H1 (cell line): ENCODE measurements around the gene OLFML2B. TPM values are rescaled to one million over a fixed set of nuclear protein-coding genes. Genes with fewer than 3 reads are reported as not detected.

ENCODE experiments used
- CTCF ChIA-PET: fragments of 300-600 bp; sonication (Branson Sonifier 250); formaldehyde crosslinking; loops from one replicate; lab custom pipeline; 2021; ENCODE audit not compliant: partially characterized antibody; lab: Charles Lee
- POLR2A ChIA-PET: fragments of 300-600 bp; sonication (Branson Sonifier 250); formaldehyde crosslinking; loops from one replicate; lab custom pipeline; 2021; ENCODE audit warnings: inconsistent platforms; ENCODE audit not compliant: partially characterized antibody; lab: Charles Lee
- DNase-seq, 2 experiments: peaks; one replicate each; pipeline versions ENCODE4 v3.0.0 to v3.0.0-alpha.2; 2010 to 2022; ENCODE audit warnings: low spot score in 2 of 2, low read depth in 1 of 2, mixed read lengths in 1 of 2
- FAIRE-seq: peaks from 2 replicates; lab custom pipeline; 2011; peaks lifted over from hg19 to GRCh38; lab: Jason Lieb, UNC
- H2AFZ ChIP-seq: 2 replicates; pipeline ENCODE4 v1.8.1; 2012; ENCODE audit warnings: low read length, inconsistent platforms
- H2AK5ac ChIP-seq: 2 replicates; pipeline ENCODE4 v1.6.1; 2013; ENCODE audit warnings: low read depth, low read length
- H2BK120ac ChIP-seq: replicated peaks from 2 replicates; pipeline ENCODE3; 2013; ENCODE audit warnings: low read depth, low read length, inconsistent platforms
- H2BK12ac ChIP-seq: 2 replicates; pipeline ENCODE4 v1.6.1; 2013; ENCODE audit warnings: low read depth, low read length
- H2BK15ac ChIP-seq: 2 replicates; pipeline ENCODE4 v1.6.1; 2013; ENCODE audit warnings: low read length
- H2BK20ac ChIP-seq: 2 replicates; pipeline ENCODE4 v1.6.1; 2013; ENCODE audit warnings: low read length
- H2BK5ac ChIP-seq: 2 replicates; pipeline ENCODE4 v1.6.1; 2013; ENCODE audit warnings: low read depth, low read length
- H3K14ac ChIP-seq: 2 replicates; pipeline ENCODE4 v1.6.1; 2013; ENCODE audit warnings: inconsistent platforms; ENCODE audit not compliant: insufficient read length
- H3K18ac ChIP-seq: 2 replicates; pipeline ENCODE4 v1.6.1; 2013; ENCODE audit warnings: low read length; ENCODE audit errors: extremely low read depth
- H3K23ac ChIP-seq: 2 replicates; pipeline ENCODE4 v1.6.1; 2013; ENCODE audit warnings: inconsistent platforms; ENCODE audit not compliant: insufficient read length
- H3K23me2 ChIP-seq: 2 replicates; pipeline ENCODE4 v1.6.1; 2013; ENCODE audit warnings: low read depth, low read length
- H3K27ac ChIP-seq: 2 replicates; pipeline ENCODE4 v1.6.1; 2011; ENCODE audit warnings: low read depth, low read length, inconsistent platforms
- H3K27me3 ChIP-seq, 4 experiments: replicated peaks in 1 of 4; 1 replicate in 1 of 4; 2 replicates in 3 of 4; pipeline versions ENCODE4 v1.6.1 to v1.8.1; 2011 to 2013; ENCODE audit warnings: low read length in 3 of 4, mild to moderate bottlenecking in 3 of 4, inconsistent platforms in 2 of 4, mixed read lengths in 2 of 4, moderate library complexity in 1 of 4; ENCODE audit not compliant: control insufficient read depth in 3 of 4, insufficient read depth in 3 of 4; ENCODE audit errors: extremely low read depth in 1 of 4
- H3K36me3 ChIP-seq, 4 experiments: 2 replicates each; pipeline versions ENCODE4 v1.6.1 to v1.8.1; 2011 to 2013; ENCODE audit warnings: mild to moderate bottlenecking in 4 of 4, low read length in 3 of 4, moderate library complexity in 2 of 4, control low read depth in 1 of 4, inconsistent platforms in 1 of 4; ENCODE audit not compliant: insufficient read depth in 4 of 4, control insufficient read depth in 2 of 4
- H3K4ac ChIP-seq: replicated peaks from 2 replicates; pipeline ENCODE3; 2013; ENCODE audit warnings: low read length, low read depth, mixed read lengths, inconsistent platforms; ENCODE audit not compliant: insufficient read length
- H3K4me1 ChIP-seq, 4 experiments: replicated peaks in 1 of 4; 1 replicate in 1 of 4; 2 replicates in 3 of 4; pipeline versions ENCODE4 v1.6.1 to v1.8.1; 2011 to 2013; ENCODE audit warnings: low read length in 3 of 4, inconsistent platforms in 2 of 4, mixed read lengths in 1 of 4; ENCODE audit not compliant: insufficient read depth in 4 of 4, control insufficient read depth in 3 of 4
- H3K4me2 ChIP-seq, 2 experiments: 2 replicates each; pipeline versions ENCODE4 v1.6.1 to v1.8.1; 2011 to 2013; ENCODE audit warnings: low read depth in 2 of 2, low read length in 2 of 2, control low read depth in 1 of 2, inconsistent platforms in 1 of 2, mild to moderate bottlenecking in 1 of 2; ENCODE audit not compliant: insufficient read depth in 1 of 2
- H3K4me3 ChIP-seq, 4 experiments: fragments of 200-600, 300-600 bp in 1 of 4; sonication (generic), shearing (Covaris generic), sonication (Bioruptor Twin) in 1 of 4; 2 replicates each; pipeline versions ENCODE4 v1.5.1 to v1.8.1; 2011 to 2016; ENCODE audit warnings: low read length in 4 of 4, low read depth in 3 of 4, control low read depth in 2 of 4, inconsistent platforms in 2 of 4, mild to moderate bottlenecking in 2 of 4, mixed read lengths in 1 of 4, moderate library complexity in 1 of 4; ENCODE audit not compliant: insufficient read depth in 2 of 4; ENCODE audit errors: extremely low read depth in 1 of 4
- H3K56ac ChIP-seq: replicated peaks from 2 replicates; pipeline ENCODE3; 2013; ENCODE audit warnings: low read depth, mild to moderate bottlenecking, mixed read lengths, low read length, inconsistent platforms; ENCODE audit not compliant: insufficient read length
- H3K79me1 ChIP-seq: 2 replicates; pipeline ENCODE4 v1.6.1; 2013; ENCODE audit warnings: low read depth, low read length, control low read depth
- H3K79me2 ChIP-seq, 2 experiments: 2 replicates each; pipeline versions ENCODE4 v1.6.1 to v1.8.1; 2012 to 2013; ENCODE audit warnings: low read length in 2 of 2, mild to moderate bottlenecking in 2 of 2, inconsistent platforms in 1 of 2; ENCODE audit not compliant: insufficient read depth in 2 of 2, control insufficient read depth in 1 of 2
- H3K9ac ChIP-seq, 4 experiments: replicated peaks in 1 of 4; 1 replicate in 1 of 4; 2 replicates in 3 of 4; pipeline versions ENCODE4 v1.6.1 to v1.8.1; 2011 to 2013; ENCODE audit warnings: low read depth in 3 of 4, low read length in 3 of 4, control low read depth in 2 of 4, mild to moderate bottlenecking in 2 of 4, moderate library complexity in 2 of 4, inconsistent platforms in 1 of 4; ENCODE audit errors: extremely low read depth in 1 of 4
- H3K9me3 ChIP-seq, 2 experiments: 2 replicates each; pipeline versions ENCODE4 v1.6.1 to v1.8.1; 2012 to 2013; ENCODE audit warnings: mild to moderate bottlenecking in 2 of 2, moderate library complexity in 2 of 2, control low read depth in 1 of 2, inconsistent platforms in 1 of 2, low read depth in 1 of 2, low read length in 1 of 2, mixed read lengths in 1 of 2; ENCODE audit not compliant: insufficient read depth in 2 of 2
- H4K20me1 ChIP-seq, 2 experiments: replicated peaks in 1 of 2; 2 replicates each; pipeline versions ENCODE3 to v1.8.1; 2011 to 2013; ENCODE audit warnings: inconsistent platforms in 2 of 2, low read length in 2 of 2, mild to moderate bottlenecking in 1 of 2; ENCODE audit not compliant: insufficient read depth in 2 of 2, control insufficient read depth in 1 of 2
- H4K5ac ChIP-seq: 2 replicates; pipeline ENCODE4 v1.6.1; 2013; ENCODE audit warnings: low read length, low read depth, mixed read lengths, inconsistent platforms; ENCODE audit not compliant: insufficient read length
- H4K8ac ChIP-seq: 2 replicates; pipeline ENCODE4 v1.8.0; 2013; ENCODE audit warnings: mild to moderate bottlenecking, moderate library complexity, low read length, inconsistent platforms; ENCODE audit not compliant: insufficient read depth; ENCODE audit errors: extremely low read depth
- H4K91ac ChIP-seq: replicated peaks from 2 replicates; pipeline ENCODE3; 2013; ENCODE audit warnings: low read length, mixed read lengths, inconsistent platforms; ENCODE audit not compliant: insufficient read length
- CTBP2 ChIP-seq: IDR thresholded peaks from 2 replicates; pipeline ENCODE4 v1.7.0; 2011; ENCODE audit warnings: borderline replicate concordance, mild to moderate bottlenecking, moderate library complexity, mixed read lengths, low read length; ENCODE audit not compliant: insufficient read depth, insufficient read length
- KDM4A ChIP-seq: IDR thresholded peaks from one replicate; pipeline ENCODE4 v1.7.1; 2012; ENCODE audit warnings: low read depth, mild to moderate bottlenecking, moderate library complexity, low read length, inconsistent platforms; ENCODE audit not compliant: severe bottlenecking
- MAX ChIP-seq: IDR thresholded peaks from 2 replicates; pipeline ENCODE4 v1.6.1; 2012; ENCODE audit warnings: inconsistent platforms
- NANOG ChIP-seq: IDR thresholded peaks from 2 replicates; pipeline ENCODE4 v1.6.1; 2011; ENCODE audit warnings: low read length, low read depth, mild to moderate bottlenecking, inconsistent platforms; ENCODE audit not compliant: insufficient read depth, poor library complexity, severe bottlenecking
- POU5F1 ChIP-seq: IDR thresholded peaks from 2 replicates; pipeline ENCODE4 v1.6.1; 2011; ENCODE audit warnings: low read depth, mild to moderate bottlenecking, low read length, moderate library complexity
- RBBP5 ChIP-seq: IDR thresholded peaks from 2 replicates; pipeline ENCODE4 v1.7.1; 2012; ENCODE audit warnings: low read depth, mild to moderate bottlenecking, inconsistent platforms, low read length, moderate library complexity, borderline replicate concordance
- SUZ12 ChIP-seq: fragments of 200-600 bp; sonication (generic); IDR thresholded peaks from 2 replicates; pipeline ENCODE4 v1.6.1; 2012; ENCODE audit warnings: mild to moderate bottlenecking, inconsistent platforms, low read length, moderate library complexity, mixed read lengths
- TAF7 ChIP-seq: optimal IDR thresholded peaks from 2 replicates; pipeline ENCODE3; 2011; ENCODE audit warnings: low read depth, mild to moderate bottlenecking, inconsistent platforms, low read length, moderate library complexity, borderline replicate concordance
- TBP ChIP-seq: IDR thresholded peaks from 2 replicates; pipeline ENCODE4 v1.6.1; 2011; ENCODE audit warnings: low read depth, low read length, improper control_type of control experiment
- TCF12 ChIP-seq: IDR thresholded peaks from 2 replicates; pipeline ENCODE4 v1.6.1; 2011; ENCODE audit warnings: low read depth, mild to moderate bottlenecking, low read length
- WGBS, 2 experiments: shearing (Covaris generic) in 1 of 2; methylation state at CpG; one replicate each; pipeline versions ENCODE4 v1.1.6 to v1.1.7; 2013 to 2015; ENCODE audit warnings: low lambda C conversion rate in 2 of 2, mixed read lengths in 2 of 2, inconsistent platforms in 1 of 2, low coverage in 1 of 2, missing lambda C conversion rate in 1 of 2; ENCODE audit not compliant: insufficient replicate concordance in 2 of 2, insufficient coverage in 1 of 2, insufficient read length in 1 of 2; ENCODE audit errors: extremely low coverage in 1 of 2, missing lambda C conversion rate in 1 of 2; 5-methylcytosine and 5-hydroxymethylcytosine counted together
- polyA plus RNA-seq, 7 experiments: library from polyadenylated mRNA; depleted of rRNA in 3 of 7; stranded (reverse) in 5 of 7; unstranded in 2 of 7; fragments of >200 nt in 5 of 7; fragments of 200-250 nt in 2 of 7; gene quantifications; 1 replicate in 5 of 7; 2 replicates in 1 of 7; 4 replicates in 1 of 7; pipeline versions ENCODE4 v1.2.1 to v1.2.3, GENCODE V29; 2011 to 2013; ENCODE audit warnings: missing spikeins in 2 of 7, mixed read lengths in 2 of 7
- total RNA-seq: library from RNA; stranded (reverse); fragmentation: NEBNext Ultra II Directional; extraction: Animal tissue kit (Norgen Biotek cat#: 25700); gene quantifications from 2 replicates; pipeline ENCODE4 v1.2.1, GENCODE V29; 2021

The OLFML2B gene
- total and polyA plus RNA-seq, 2 of the 8 experiments (the other 6 are each of a cell fraction or from before 2014, with no cell fraction given): 6.5 to 10.4 TPM

- no peak overlapping the region for H3K18ac ChIP-seq
- FAIRE-seq: no peak
- WGBS, 2 experiments: 90% methylated on average over 1 of the region's 1 CpG; no CpG with 5 or more reads in 1 of the 2 experiments
- TF ChIP-seq CTBP2 (no peak), KDM4A (no peak), POU5F1 (no peak), MAX (no peak), TCF12 (no peak), SUZ12 (no peak), RBBP5 (no peak), NANOG (no peak), TAF7 (no peak), TBP (no peak)
These were observed 73.3 kb downstream of the OLFML2B start for GRCh38 chr1:161950377-161950776.

More at GRCh38 chr1:161950377-161950776, 73.3 kb downstream of the OLFML2B start:
- Histone ChIP-seq H3K27ac (no peak overlapping the region), H4K20me1 (no peaks in the 10 kb centered on the region), H3K4me2 (no peak overlapping the region), H3K23ac (no peak overlapping the region), H3K36me3 (no peaks in the 10 kb centered on the region), H2BK120ac (no peak overlapping the region), H4K5ac (no peak overlapping the region), H3K27me3 (no peaks in the 10 kb centered on the region), H2BK15ac (no peak overlapping the region), H2BK5ac (no peak overlapping the region), H3K9ac (no peak overlapping the region), H3K56ac (no peak overlapping the region), H2AFZ (no peak overlapping the region), H2AK5ac (no peak overlapping the region), H3K4ac (no peak overlapping the region), H3K14ac (no peak overlapping the region), H3K9me3 (no peaks in the 10 kb centered on the region), H3K23me2 (no peaks in the 10 kb centered on the region), H2BK20ac (no peak overlapping the region), H3K79me1 (no peaks in the 10 kb centered on the region), H4K8ac (no peak overlapping the region), H3K4me1 (peaks cover 0 to 9% (median 7%) of the 10 kb centered on the region in 4 experiments; a peak in 4 of 7 replicates), H3K79me2 (no peaks in the 10 kb centered on the region), H3K4me3 (no peak overlapping the region), H2BK12ac (no peak overlapping the region), H4K91ac (no peak overlapping the region)
- CTCF ChIA-PET: no interaction called here
- POLR2A ChIA-PET: no interaction called here
- DNase-seq: no peak
